Prostate gland (tissue), 2 donors: ENCODE data around the gene SAMM50. TPM values are rescaled to one million over a fixed set of nuclear protein-coding genes. Genes with fewer than 3 reads are reported as not detected.

Experiments
- DNase-seq: peaks from one replicate; pipeline ENCODE4 v3.0.0-alpha.2; 2019; ENCODE audit warnings: low spot score
- H3K27ac ChIP-seq, 2 donors: fragments of 200-600 bp; sonication (generic); 2 replicates each; pipeline ENCODE4 v1.5.1; 2017 to 2019
- H3K27me3 ChIP-seq: fragments of 200-600 bp; sonication (generic); replicated peaks from 2 replicates; pipeline ENCODE4 v1.5.1; 2019; ENCODE audit not compliant: insufficient read depth
- H3K36me3 ChIP-seq, 2 donors: fragments of 200-600 bp; sonication (generic); 1 replicate in 1 of 2; 2 replicates in 1 of 2; pipeline versions ENCODE4 v1.5.1 to v1.8.1; 2017 to 2019
- H3K4me1 ChIP-seq: fragments of 200-600 bp; sonication (generic); replicated peaks from 2 replicates; pipeline ENCODE4 v1.5.1; 2019
- H3K4me3 ChIP-seq, 2 donors: fragments of 200-600 bp; sonication (generic); 2 replicates each; pipeline ENCODE4 v1.5.1; 2017 to 2019
- H3K9me3 ChIP-seq: fragments of 200-600 bp; sonication (generic); 2 replicates; pipeline ENCODE4 v1.5.1; 2017
- CTCF ChIP-seq, 4 experiments: fragments of 200-600 bp in 2 of 4; fragments of 450-650 bp in 2 of 4; sonication (generic) in 2 of 4; IDR thresholded peaks; 1 replicate in 3 of 4; 2 replicates in 1 of 4; pipeline ENCODE4 v1.5.1; 2016 to 2019; ENCODE audit warnings: antibody characterized with exemption in 4 of 4, mild to moderate bottlenecking in 2 of 4, moderate library complexity in 2 of 4
- POLR2A ChIP-seq: fragments of 450-650 bp; IDR thresholded peaks from one replicate; pipeline ENCODE4 v1.6.1; 2016; ENCODE audit warnings: antibody characterized with exemption, mild to moderate bottlenecking
- POLR2AphosphoS5 ChIP-seq: sonication (generic); formaldehyde crosslinking; IDR thresholded peaks from one replicate; pipeline ENCODE4 v1.6.1; 2017; ENCODE audit warnings: antibody characterized with exemption
- WGBS: methylation state at CpG from one replicate; pipeline ENCODE4 v1.1.5; 2018; 5-methylcytosine and 5-hydroxymethylcytosine counted together
- intact Hi-C: fragments of 100-400 bp; cut with DNase I; formaldehyde crosslinking; loops from one replicate; pipeline ENCODE4 v1.14.2; 2022
- total RNA-seq, 2 donors: library from RNA; depleted of rRNA; stranded (reverse); fragments of >200 nt; gene quantifications; one replicate each; pipeline ENCODE4 v1.1.0, GENCODE V29; 2016

Gene SAMM50
- total RNA-seq, 2 donors from 2014 or later: 32.3 to 43.2 TPM

- peak overlapping the region; percentile 75 to 94 for H3K4me3 ChIP-seq
- DNase-seq: no peak
- no peak overlapping the region for H3K27ac ChIP-seq
- TF ChIP-seq POLR2AphosphoS5 (no peak), POLR2A (no peak), CTCF (IDR thresholded peaks at IDR 0.05) (no peak)
- intact Hi-C loops: no loop called here
- no peaks in the 10 kb centered on the region for H3K36me3 ChIP-seq
- no peaks in the 10 kb centered on the region for H3K9me3 ChIP-seq
- no peaks in the 10 kb centered on the region for H3K27me3 ChIP-seq
- WGBS: 36% methylated on average over 7 of the region's 7 CpGs
- peaks cover 11% of the 10 kb centered on the region for H3K4me1 ChIP-seq
Measured at GRCh38 chr22:43953988-43954785, 1.1 kb upstream of the SAMM50 start.

- 37% methylated on average over 17 of the region's 17 CpGs for WGBS
- H3K9me3 ChIP-seq: no peaks in the 10 kb centered on the region
Measured at GRCh38 chr22:43955883-43956782, 891 bp downstream of the SAMM50 start.

GRCh38 chr22:43956805-43957463, 1.7 kb downstream of the SAMM50 start:
- H3K27me3 ChIP-seq: no peaks in the 10 kb centered on the region
- H3K36me3 ChIP-seq: no peaks in the 10 kb centered on the region
- H3K9me3 ChIP-seq: no peaks in the 10 kb centered on the region
- intact Hi-C loops: no loop called here
- no peak overlapping the region for H3K27ac ChIP-seq
- WGBS: 41% methylated on average over 9 of the region's 9 CpGs
- DNase-seq: no peak
- TF ChIP-seq POLR2A (no peak), POLR2AphosphoS5 (no peak), CTCF (IDR thresholded peaks at IDR 0.05) (no peak)
- H3K4me3 ChIP-seq: no peak overlapping the region
- peaks cover 11% of the 10 kb centered on the region for H3K4me1 ChIP-seq

More at GRCh38 chr22:43955883-43956782, 891 bp downstream of the SAMM50 start:
- Histone ChIP-seq H3K4me3 (peak overlapping the region; percentile 75 to 94), H3K36me3 (no peaks in the 10 kb centered on the region), H3K27ac (peak overlapping the region; percentile 63 to 72), H3K27me3 (no peaks in the 10 kb centered on the region), H3K4me1 (peaks cover 11% of the 10 kb centered on the region)
- intact Hi-C loops: no loop called here
- TF ChIP-seq CTCF (IDR thresholded peaks at IDR 0.05): no peak
- no peak for TF ChIP-seq POLR2A
- TF ChIP-seq POLR2AphosphoS5: no peak
- no peak for DNase-seq

GRCh38 chr22:43957871-43958270, 2.6 kb downstream of the SAMM50 start:
- Histone ChIP-seq H3K4me1 (peaks cover 11% of the 10 kb centered on the region), H3K4me3 (no peak overlapping the region), H3K36me3 (no peaks in the 10 kb centered on the region), H3K9me3 (no peaks in the 10 kb centered on the region), H3K27ac (no peak overlapping the region), H3K27me3 (no peaks in the 10 kb centered on the region)
- intact Hi-C loops: no loop called here
- WGBS: 82% methylated on average over 11 of the region's 11 CpGs
- TF ChIP-seq POLR2AphosphoS5 (no peak), POLR2A (no peak), CTCF (IDR thresholded peaks at IDR 0.05) (no peak)
- DNase-seq: no peak
